ENCODE results near the gene EMP1.

GRCh38 chr12:13169272-13169671 lies 27.3 kb upstream of the EMP1 start:
- TF ChIP-seq POLR2A (IDR thresholded peaks at IDR 0.05; ENCODE audit: low read length) (no peak), CEBPB (IDR thresholded peaks at IDR 0.05) (no peak), RNF2 (IDR thresholded peaks at IDR 0.05; ENCODE audit: borderline replicate concordance, low read depth) (no peak), BHLHE40 (IDR thresholded peaks at IDR 0.05; ENCODE audit: low read depth, low read length) (no peak), RAD21 (conservative IDR thresholded peaks at IDR 0.05 in 1 of 2, IDR thresholded peaks at IDR 0.05 in 1 of 2) (no peak), RFX5 (IDR thresholded peaks at IDR 0.05) (no peak)
- TF ChIP-seq, protein P1, sequence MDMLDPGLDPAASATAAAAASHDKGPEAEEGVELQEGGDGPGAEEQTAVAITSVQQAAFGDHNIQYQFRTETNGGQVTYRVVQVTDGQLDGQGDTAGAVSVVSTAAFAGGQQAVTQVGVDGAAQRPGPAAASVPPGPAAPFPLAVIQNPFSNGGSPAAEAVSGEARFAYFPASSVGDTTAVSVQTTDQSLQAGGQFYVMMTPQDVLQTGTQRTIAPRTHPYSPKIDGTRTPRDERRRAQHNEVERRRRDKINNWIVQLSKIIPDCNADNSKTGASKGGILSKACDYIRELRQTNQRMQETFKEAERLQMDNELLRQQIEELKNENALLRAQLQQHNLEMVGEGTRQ (IDR thresholded peaks at IDR 0.05): no peak
- TF ChIP-seq, protein P2, sequence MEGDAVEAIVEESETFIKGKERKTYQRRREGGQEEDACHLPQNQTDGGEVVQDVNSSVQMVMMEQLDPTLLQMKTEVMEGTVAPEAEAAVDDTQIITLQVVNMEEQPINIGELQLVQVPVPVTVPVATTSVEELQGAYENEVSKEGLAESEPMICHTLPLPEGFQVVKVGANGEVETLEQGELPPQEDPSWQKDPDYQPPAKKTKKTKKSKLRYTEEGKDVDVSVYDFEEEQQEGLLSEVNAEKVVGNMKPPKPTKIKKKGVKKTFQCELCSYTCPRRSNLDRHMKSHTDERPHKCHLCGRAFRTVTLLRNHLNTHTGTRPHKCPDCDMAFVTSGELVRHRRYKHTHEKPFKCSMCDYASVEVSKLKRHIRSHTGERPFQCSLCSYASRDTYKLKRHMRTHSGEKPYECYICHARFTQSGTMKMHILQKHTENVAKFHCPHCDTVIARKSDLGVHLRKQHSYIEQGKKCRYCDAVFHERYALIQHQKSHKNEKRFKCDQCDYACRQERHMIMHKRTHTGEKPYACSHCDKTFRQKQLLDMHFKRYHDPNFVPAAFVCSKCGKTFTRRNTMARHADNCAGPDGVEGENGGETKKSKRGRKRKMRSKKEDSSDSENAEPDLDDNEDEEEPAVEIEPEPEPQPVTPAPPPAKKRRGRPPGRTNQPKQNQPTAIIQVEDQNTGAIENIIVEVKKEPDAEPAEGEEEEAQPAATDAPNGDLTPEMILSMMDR (IDR thresholded peaks at IDR 0.05): no peak
